GM23338 (cell line): ENCODE results near the gene LYZL6. TPM values are rescaled to one million over a fixed set of nuclear protein-coding genes. Genes with fewer than 3 reads are reported as not detected.

Experiments
- ATAC-seq: fragments of 200-7000 bp; cut with Tn5 transposase; 3 replicates; pipeline ENCODE4 v1.9.1; 2020
- DNase-seq: peaks from one replicate; pipeline ENCODE4 v3.0.0-alpha.2; 2015; ENCODE audit warnings: low spot score
- H2AFZ ChIP-seq: fragments of 200-600 bp; sonication (generic); 2 replicates; pipeline ENCODE4 v1.8.0; 2016; ENCODE audit warnings: antibody characterized with exemption, mild to moderate bottlenecking, moderate library complexity
- H3F3A ChIP-seq: fragments of 200-600 bp; sonication (generic); replicated peaks from 2 replicates; pipeline ENCODE4 v1.8.0; 2017; ENCODE audit warnings: antibody characterized with exemption, mixed run types, low read depth
- H3K27ac ChIP-seq: fragments of 200-600 bp; sonication (generic); 2 replicates; pipeline ENCODE4 v1.6.1; 2016; ENCODE audit warnings: low read depth
- H3K27me3 ChIP-seq: fragments of 200-600 bp; sonication (generic); 2 replicates; pipeline ENCODE4 v1.8.0; 2016; ENCODE audit warnings: mild to moderate bottlenecking, mixed run types, moderate library complexity; ENCODE audit not compliant: insufficient read depth
- H3K36me3 ChIP-seq: fragments of 200-600 bp; sonication (generic); 2 replicates; pipeline ENCODE4 v1.8.0; 2016; ENCODE audit warnings: mild to moderate bottlenecking; ENCODE audit not compliant: insufficient read depth
- H3K4me1 ChIP-seq: fragments of 200-600 bp; sonication (generic); 2 replicates; pipeline ENCODE4 v1.8.0; 2016; ENCODE audit warnings: mild to moderate bottlenecking, moderate library complexity; ENCODE audit not compliant: insufficient read depth
- H3K4me2 ChIP-seq: fragments of 200-600 bp; sonication (generic); 2 replicates; pipeline ENCODE4 v1.7.1; 2017; ENCODE audit warnings: mixed run types
- H3K4me3 ChIP-seq: fragments of 200-600 bp; sonication (generic); 2 replicates; pipeline ENCODE4 v1.6.1; 2016; ENCODE audit warnings: mixed run types
- H3K79me2 ChIP-seq: fragments of 200-600 bp; sonication (generic); replicated peaks from 2 replicates; pipeline ENCODE4 v1.8.0; 2017; ENCODE audit warnings: mild to moderate bottlenecking; ENCODE audit not compliant: insufficient read depth
- H3K9me2 ChIP-seq: fragments of 200-600 bp; sonication (generic); 2 replicates; pipeline ENCODE4 v1.8.0; 2017; ENCODE audit not compliant: insufficient read depth
- H4K20me1 ChIP-seq: fragments of 200-600 bp; sonication (generic); replicated peaks from 2 replicates; pipeline ENCODE4 v1.8.0; 2017; ENCODE audit warnings: mild to moderate bottlenecking; ENCODE audit not compliant: insufficient read depth
- H3K27ac Mint-ChIP-seq: 2 replicates; pipeline ENCODE4 v1.8.0; 2020; ENCODE audit warnings: inconsistent platforms, mild to moderate bottlenecking, moderate library complexity, mixed read lengths
- H3K27me3 Mint-ChIP-seq: 3 replicates; pipeline ENCODE4 v1.8.0; 2022; ENCODE audit warnings: low read depth, mild to moderate bottlenecking, moderate library complexity, mixed read lengths, inconsistent platforms; ENCODE audit not compliant: insufficient read depth, poor library complexity
- H3K36me3 Mint-ChIP-seq: 3 replicates; pipeline ENCODE4 v1.8.0; 2021; ENCODE audit warnings: low read depth, mild to moderate bottlenecking, inconsistent platforms, moderate library complexity, mixed read lengths
- H3K4me1 Mint-ChIP-seq: 3 replicates; pipeline ENCODE4 v1.8.0; 2020; ENCODE audit warnings: mild to moderate bottlenecking, inconsistent platforms, mixed read lengths
- H3K4me3 Mint-ChIP-seq: 3 replicates; pipeline ENCODE4 v1.8.0; 2021; ENCODE audit warnings: moderate library complexity, mild to moderate bottlenecking, inconsistent platforms, mixed read lengths
- H3K9me3 Mint-ChIP-seq: 3 replicates; pipeline ENCODE4 v1.8.0; 2020; ENCODE audit warnings: moderate library complexity, mild to moderate bottlenecking, inconsistent platforms, mixed read lengths
- CREB1 ChIP-seq: fragments of 250-450 bp; sonication (Bioruptor Pico); IDR thresholded peaks from 2 replicates; pipeline ENCODE4 v1.5.0; 2020; ENCODE audit warnings: low read depth, mild to moderate bottlenecking, moderate library complexity
- CTCF ChIP-seq, 2 experiments: fragments of 200-600 bp in 1 of 2; sonication (generic) in 1 of 2; conservative IDR thresholded peaks; 2 replicates each; pipeline versions ENCODE4 v1.5.1 to v1.6.1; 2016 to 2017; ENCODE audit warnings: antibody characterized with exemption in 2 of 2, low read depth in 2 of 2, mild to moderate bottlenecking in 2 of 2, moderate library complexity in 1 of 2
- ETS1 ChIP-seq: IDR thresholded peaks from 2 replicates; pipeline ENCODE4 v1.6.1; 2016; ENCODE audit warnings: antibody characterized with exemption
- EZH2phosphoT487 ChIP-seq: fragments of 200-600 bp; sonication (generic); IDR thresholded peaks from one replicate; pipeline ENCODE4 v1.8.1; 2018; ENCODE audit warnings: antibody characterized with exemption; ENCODE audit not compliant: unreplicated experiment
- NANOG ChIP-seq: IDR thresholded peaks from 2 replicates; pipeline ENCODE4 v1.6.1; 2016; ENCODE audit warnings: antibody characterized with exemption, borderline replicate concordance
- POLR2AphosphoS5 ChIP-seq: IDR thresholded peaks from 2 replicates; pipeline ENCODE4 v1.6.1; 2016; ENCODE audit warnings: antibody characterized with exemption, low read depth
- ZNF114 ChIP-seq: fragments of 250-450 bp; sonication (Bioruptor Pico); IDR thresholded peaks from 2 replicates; pipeline ENCODE4 v1.5.0; 2020; ENCODE audit warnings: mild to moderate bottlenecking, moderate library complexity
- ZNF331 ChIP-seq: fragments of 250-450 bp; sonication (Bioruptor Pico); IDR thresholded peaks from 2 replicates; pipeline ENCODE4 v1.5.0; 2020; ENCODE audit warnings: low read depth, mild to moderate bottlenecking, moderate library complexity
- polyA plus RNA-seq: library from polyadenylated mRNA; unstranded; fragments of >200 nt; fragmentation: Nextera tagmentation; extraction: Ambion mirVana; gene quantifications from 2 replicates; pipeline ENCODE4 v1.2.1, GENCODE V29; 2016
- total RNA-seq: library from RNA; depleted of rRNA; stranded (reverse); fragments of >200 nt; shearing (Covaris generic); gene quantifications from 2 replicates; pipeline ENCODE4 v1.2.3, GENCODE V29; 2014
- TF ChIP-seq, protein P1 (sequence below): IDR thresholded peaks from one replicate; pipeline ENCODE4 v1.6.1; 2018; ENCODE audit warnings: antibody characterized with exemption; ENCODE audit not compliant: unreplicated experiment

LYZL6 gene
- total and polyA plus RNA-seq, 2 experiments from 2014 or later: not detected

- H3K27me3 ChIP-seq: peaks cover 4% of the 10 kb centered on the region; the same call in 1 of the 2 replicates
- no peaks in the 10 kb centered on the region for H3K36me3 ChIP-seq
- no peak overlapping the region for H3K4me2 ChIP-seq
- no peak overlapping the region for H3K27ac ChIP-seq
- DNase-seq (no peak), ATAC-seq (no peak)
- H3K4me1 ChIP-seq: peaks cover 12% of the 10 kb centered on the region
- H3K4me3 ChIP-seq: no peak overlapping the region
- Mint-ChIP-seq H3K9me3 (no peaks in the 10 kb centered on the region), H3K36me3 (no peaks in the 10 kb centered on the region), H3K4me1 (peaks cover 28% of the 10 kb centered on the region), H3K4me3 (no peak overlapping the region), H3K27ac (no peak overlapping the region), H3K27me3 (peaks cover 5% of the 10 kb centered on the region)
- H3K79me2 ChIP-seq: no peaks in the 10 kb centered on the region
- H4K20me1 ChIP-seq: no peaks in the 10 kb centered on the region
- H2AFZ ChIP-seq: peak overlapping the region; percentile 56; the same call in 1 of the 2 replicates
- no peaks in the 10 kb centered on the region for H3F3A ChIP-seq
- H3K9me2 ChIP-seq: no peaks in the 10 kb centered on the region
- TF ChIP-seq ZNF114 (CRISPR knock-in tag) (no peak), ZNF331 (CRISPR knock-in tag) (no peak), CTCF (conservative IDR thresholded peaks at IDR 0.05; ENCODE audit: low read depth in 2 of 2) (no peak), EZH2phosphoT487 (no peak), NANOG (no peak), POLR2AphosphoS5 (no peak), CREB1 (CRISPR knock-in tag) (no peak)
- TF ChIP-seq, protein P1, sequence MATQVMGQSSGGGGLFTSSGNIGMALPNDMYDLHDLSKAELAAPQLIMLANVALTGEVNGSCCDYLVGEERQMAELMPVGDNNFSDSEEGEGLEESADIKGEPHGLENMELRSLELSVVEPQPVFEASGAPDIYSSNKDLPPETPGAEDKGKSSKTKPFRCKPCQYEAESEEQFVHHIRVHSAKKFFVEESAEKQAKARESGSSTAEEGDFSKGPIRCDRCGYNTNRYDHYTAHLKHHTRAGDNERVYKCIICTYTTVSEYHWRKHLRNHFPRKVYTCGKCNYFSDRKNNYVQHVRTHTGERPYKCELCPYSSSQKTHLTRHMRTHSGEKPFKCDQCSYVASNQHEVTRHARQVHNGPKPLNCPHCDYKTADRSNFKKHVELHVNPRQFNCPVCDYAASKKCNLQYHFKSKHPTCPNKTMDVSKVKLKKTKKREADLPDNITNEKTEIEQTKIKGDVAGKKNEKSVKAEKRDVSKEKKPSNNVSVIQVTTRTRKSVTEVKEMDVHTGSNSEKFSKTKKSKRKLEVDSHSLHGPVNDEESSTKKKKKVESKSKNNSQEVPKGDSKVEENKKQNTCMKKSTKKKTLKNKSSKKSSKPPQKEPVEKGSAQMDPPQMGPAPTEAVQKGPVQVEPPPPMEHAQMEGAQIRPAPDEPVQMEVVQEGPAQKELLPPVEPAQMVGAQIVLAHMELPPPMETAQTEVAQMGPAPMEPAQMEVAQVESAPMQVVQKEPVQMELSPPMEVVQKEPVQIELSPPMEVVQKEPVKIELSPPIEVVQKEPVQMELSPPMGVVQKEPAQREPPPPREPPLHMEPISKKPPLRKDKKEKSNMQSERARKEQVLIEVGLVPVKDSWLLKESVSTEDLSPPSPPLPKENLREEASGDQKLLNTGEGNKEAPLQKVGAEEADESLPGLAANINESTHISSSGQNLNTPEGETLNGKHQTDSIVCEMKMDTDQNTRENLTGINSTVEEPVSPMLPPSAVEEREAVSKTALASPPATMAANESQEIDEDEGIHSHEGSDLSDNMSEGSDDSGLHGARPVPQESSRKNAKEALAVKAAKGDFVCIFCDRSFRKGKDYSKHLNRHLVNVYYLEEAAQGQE: no peak
Measured at GRCh38 chr17:35932586-35932985, 10.9 kb downstream of the LYZL6 start.

GRCh38 chr17:35931794-35932425 lies 11.6 kb downstream of the LYZL6 start:
- H3K27ac Mint-ChIP-seq: no peak overlapping the region
- TF ChIP-seq ETS1: no peak
- TF ChIP-seq, protein P1: no peak

More at GRCh38 chr17:35931794-35932425, 11.6 kb downstream of the LYZL6 start:
- Histone ChIP-seq H4K20me1 (no peaks in the 10 kb centered on the region), H3K36me3 (no peaks in the 10 kb centered on the region), H3K4me1 (peaks cover 12% of the 10 kb centered on the region), H3F3A (no peaks in the 10 kb centered on the region), H3K27ac (no peak overlapping the region), H3K4me2 (peak overlapping the region; percentile 80), H3K79me2 (no peaks in the 10 kb centered on the region), H3K27me3 (peaks cover 4% of the 10 kb centered on the region; the same call in 1 of the 2 replicates), H3K4me3 (no peak overlapping the region), H2AFZ (peak overlapping the region; percentile 56; the same call in 1 of the 2 replicates), H3K9me2 (no peaks in the 10 kb centered on the region)
- Mint-ChIP-seq H3K4me3 (0 out of 3 replicates have a peak overlapping the region, but pooled peaks have one; percentile 86), H3K9me3 (no peaks in the 10 kb centered on the region), H3K27me3 (peaks cover 5% of the 10 kb centered on the region), H3K36me3 (no peaks in the 10 kb centered on the region), H3K4me1 (peaks cover 28% of the 10 kb centered on the region)
- no peak for DNase-seq
- ATAC-seq: no peak
